Tibial nerve (tissue), 3 donors: ENCODE data around the gene HBA2.

Experiments
- CTCF ChIP-seq, 5 experiments: fragments of 200-600 bp in 3 of 5; fragments of 450-650 bp in 2 of 5; sonication (generic) in 3 of 5; IDR thresholded peaks; one replicate each; pipeline ENCODE4 v1.5.1; 2016 to 2019; ENCODE audit warnings: antibody characterized with exemption in 5 of 5, mild to moderate bottlenecking in 3 of 5, moderate library complexity in 2 of 5
- POLR2A ChIP-seq, 2 donors: fragments of 450-650 bp; IDR thresholded peaks; one replicate each; pipeline ENCODE4 v1.6.1; 2017; ENCODE audit warnings: antibody characterized with exemption in 2 of 2, mild to moderate bottlenecking in 2 of 2, moderate library complexity in 2 of 2

- TF ChIP-seq POLR2A (IDR thresholded peaks at IDR 0.05): no peak
- TF ChIP-seq CTCF (IDR thresholded peaks at IDR 0.05): no peak
These were observed 34.6 kb upstream of the HBA2 start for GRCh38 chr16:138049-138417.
